Mesenchymal stem cell (in vitro differentiated cells and primary cell): Measurements from ENCODE around the gene ACKR3.

Source experiments
- DNase-seq: peaks from one replicate; pipeline ENCODE4 v3.0.0-alpha.2; 2013
- H2AFZ ChIP-seq: one replicate; pipeline ENCODE4 v1.6.1; 2013; ENCODE audit warnings: low read depth, mild to moderate bottlenecking, control low read depth, inconsistent platforms, low read length, moderate library complexity
- H2AK5ac ChIP-seq: 2 replicates; pipeline ENCODE4 v1.6.1; 2013; ENCODE audit warnings: low read length, moderate library complexity, mild to moderate bottlenecking, inconsistent platforms; ENCODE audit not compliant: severe bottlenecking
- H2BK120ac ChIP-seq: one replicate; pipeline ENCODE4 v1.6.1; 2013; ENCODE audit warnings: low read depth, mild to moderate bottlenecking, inconsistent platforms, low read length, moderate library complexity
- H2BK12ac ChIP-seq, 2 experiments: one replicate each; pipeline ENCODE4 v1.6.1; 2013; ENCODE audit warnings: inconsistent platforms in 2 of 2, low read length in 2 of 2, mild to moderate bottlenecking in 2 of 2, moderate library complexity in 2 of 2, control low read depth in 1 of 2
- H2BK15ac ChIP-seq: one replicate; pipeline ENCODE4 v1.6.1; 2013; ENCODE audit warnings: mild to moderate bottlenecking, low read depth, inconsistent platforms; ENCODE audit not compliant: poor library complexity, severe bottlenecking
- H2BK5ac ChIP-seq: 2 replicates; pipeline ENCODE4 v1.6.1; 2013; ENCODE audit warnings: low read depth, mild to moderate bottlenecking, low read length, control low read depth, inconsistent platforms; ENCODE audit not compliant: poor library complexity, severe bottlenecking
- H3K14ac ChIP-seq, 2 experiments: one replicate each; pipeline ENCODE4 v1.6.1; 2013; ENCODE audit warnings: inconsistent platforms in 2 of 2, low read length in 2 of 2, control low read depth in 1 of 2, mild to moderate bottlenecking in 1 of 2, moderate library complexity in 1 of 2
- H3K18ac ChIP-seq, 2 experiments: one replicate each; pipeline ENCODE4 v1.6.1; 2013; ENCODE audit warnings: inconsistent platforms in 2 of 2, low read length in 2 of 2, control low read depth in 1 of 2, low read depth in 1 of 2, mild to moderate bottlenecking in 1 of 2
- H3K23ac ChIP-seq, 2 experiments: one replicate each; pipeline ENCODE4 v1.6.1; 2013; ENCODE audit warnings: inconsistent platforms in 2 of 2, low read length in 2 of 2, mild to moderate bottlenecking in 2 of 2, moderate library complexity in 2 of 2, control low read depth in 1 of 2
- H3K27ac ChIP-seq: 2 replicates; pipeline ENCODE4 v1.5.1; 2013; ENCODE audit warnings: mild to moderate bottlenecking, moderate library complexity, low read length, control low read depth, inconsistent platforms; ENCODE audit not compliant: poor library complexity, severe bottlenecking
- H3K27me3 ChIP-seq, 2 experiments: 2 replicates each; pipeline versions ENCODE4 v1.6.1 to v1.7.0; 2013; ENCODE audit warnings: low read length in 2 of 2, mild to moderate bottlenecking in 2 of 2, moderate library complexity in 2 of 2, control low read depth in 1 of 2, inconsistent platforms in 1 of 2; ENCODE audit not compliant: control insufficient read depth in 1 of 2, insufficient read depth in 1 of 2
- H3K36me3 ChIP-seq, 2 experiments: 2 replicates each; pipeline versions ENCODE4 v1.6.1 to v1.7.0; 2013; ENCODE audit warnings: low read length in 2 of 2, control low read depth in 1 of 2, inconsistent platforms in 1 of 2, low read depth in 1 of 2, mild to moderate bottlenecking in 1 of 2; ENCODE audit not compliant: insufficient read depth in 2 of 2, control insufficient read depth in 1 of 2
- H3K4ac ChIP-seq, 2 experiments: one replicate each; pipeline ENCODE4 v1.6.1; 2013; ENCODE audit warnings: inconsistent platforms in 2 of 2, low read length in 2 of 2, mild to moderate bottlenecking in 2 of 2, moderate library complexity in 2 of 2, control low read depth in 1 of 2, low read depth in 1 of 2
- H3K4me1 ChIP-seq: 2 replicates; pipeline ENCODE4 v1.6.1; 2013; ENCODE audit warnings: low read depth, low read length, control low read depth; ENCODE audit not compliant: control insufficient read depth, insufficient read depth
- H3K4me2 ChIP-seq: 2 replicates; pipeline ENCODE4 v1.6.1; 2013; ENCODE audit warnings: low read length, mild to moderate bottlenecking, inconsistent platforms; ENCODE audit not compliant: poor library complexity, severe bottlenecking
- H3K4me3 ChIP-seq, 2 experiments: 2 replicates each; pipeline versions ENCODE4 v1.5.1 to v1.7.0; 2013; ENCODE audit warnings: low read length in 2 of 2, mild to moderate bottlenecking in 2 of 2, control low read depth in 1 of 2, low read depth in 1 of 2; ENCODE audit not compliant: insufficient read depth in 1 of 2
- H3K79me1 ChIP-seq: replicated peaks from 2 replicates; pipeline ENCODE4 v1.6.1; 2013; ENCODE audit warnings: mild to moderate bottlenecking, control low read depth, low read length, inconsistent platforms; ENCODE audit not compliant: poor library complexity, severe bottlenecking
- H3K9ac ChIP-seq: 2 replicates; pipeline ENCODE4 v1.7.0; 2013; ENCODE audit warnings: mild to moderate bottlenecking, low read length, moderate library complexity
- H3K9me3 ChIP-seq: 2 replicates; pipeline ENCODE4 v1.7.0; 2013; ENCODE audit warnings: mild to moderate bottlenecking, low read length; ENCODE audit not compliant: control insufficient read depth
- H4K8ac ChIP-seq: one replicate; pipeline ENCODE4 v1.6.1; 2013; ENCODE audit warnings: inconsistent platforms, mild to moderate bottlenecking, low read length, moderate library complexity
- H4K91ac ChIP-seq: one replicate; pipeline ENCODE4 v1.6.1; 2013; ENCODE audit warnings: mild to moderate bottlenecking, low read length, inconsistent platforms
- WGBS: methylation state at CpG from one replicate; pipeline ENCODE4 v1.1.7; 2013; ENCODE audit warnings: mixed read lengths; 5-methylcytosine and 5-hydroxymethylcytosine counted together

The ACKR3 gene

DNA sequence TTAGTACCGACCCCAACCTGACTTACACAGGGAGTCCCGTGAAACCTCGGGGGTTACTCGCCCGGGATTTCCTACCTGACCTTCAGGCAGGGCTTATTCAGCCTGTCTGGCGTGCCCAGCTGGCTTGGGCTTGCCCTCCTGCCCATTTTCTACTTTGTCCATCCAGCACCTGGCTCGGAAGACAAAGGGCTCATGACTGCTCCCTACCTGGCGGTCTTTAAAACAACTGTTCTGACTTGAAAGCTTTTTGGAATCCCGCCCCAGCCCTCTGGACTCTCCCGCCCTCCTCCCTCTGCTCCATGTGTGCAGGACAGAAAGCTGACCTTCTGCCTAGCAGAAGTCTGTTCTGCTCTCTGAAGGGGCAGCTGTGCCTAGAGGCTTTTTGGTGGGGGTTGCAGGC is 43.1 kb downstream of the ACKR3 start:
- no peak overlapping the region for H4K91ac ChIP-seq
- no peak overlapping the region for H2BK12ac ChIP-seq
- 84% methylated on average over 10 of the region's 10 CpGs for WGBS

DNA sequence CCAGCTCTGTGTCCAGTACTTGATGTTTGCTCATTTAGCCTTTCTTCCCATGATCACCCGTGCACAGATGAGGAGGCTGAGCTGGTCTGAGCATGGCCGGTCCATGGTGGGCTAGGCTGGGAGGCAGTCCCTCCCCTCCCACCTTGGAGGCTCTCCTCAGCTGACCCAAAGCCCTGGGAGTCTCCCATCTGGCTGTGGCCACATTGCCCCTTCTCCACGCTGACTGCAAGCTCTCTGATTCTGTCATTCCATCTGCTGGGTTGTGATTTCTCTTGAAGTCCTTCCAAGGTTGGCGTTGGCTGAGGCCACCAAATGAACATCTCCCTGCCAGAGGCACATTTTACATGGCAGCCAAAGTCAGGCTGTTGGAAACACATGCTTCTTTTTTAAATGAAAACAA is 44.0 kb downstream of the ACKR3 start:
- WGBS, result 93% methylated on average over 4 of the region's 4 CpGs
- no peaks in the 10 kb centered on the region for H3K36me3 ChIP-seq
- no peak overlapping the region for H3K14ac ChIP-seq
- H3K4me1 ChIP-seq, result peaks cover 2% of the 10 kb centered on the region
- H2BK12ac ChIP-seq, result no peak overlapping the region
- H2BK120ac ChIP-seq, result no peak overlapping the region
- H3K23ac ChIP-seq, result no peak overlapping the region
- no peak overlapping the region for H2AFZ ChIP-seq
- H2AK5ac ChIP-seq, result no peak overlapping the region
- no peak overlapping the region for H4K91ac ChIP-seq
- H3K18ac ChIP-seq, result no peak overlapping the region
- H3K9me3 ChIP-seq, result no peaks in the 10 kb centered on the region
- no peak overlapping the region for H2BK15ac ChIP-seq
- H3K4ac ChIP-seq, result no peak overlapping the region
- H3K79me1 ChIP-seq, result no peaks in the 10 kb centered on the region
- H4K8ac ChIP-seq, result no peak overlapping the region
- no peak overlapping the region for H3K27ac ChIP-seq
- H3K9ac ChIP-seq, result no peak overlapping the region
- no peak overlapping the region for H3K4me2 ChIP-seq
- DNase-seq, result no peak
- H3K4me3 ChIP-seq, result no peak overlapping the region
- peaks cover 20 to 38% of the 10 kb centered on the region in 2 experiments for H3K27me3 ChIP-seq
- no peak overlapping the region for H2BK5ac ChIP-seq

More for the DNA sequence above, 43.1 kb downstream of the ACKR3 start:
- Histone ChIP-seq H3K36me3 (no peaks in the 10 kb centered on the region), H2AK5ac (no peak overlapping the region), H3K27ac (no peak overlapping the region), H3K4me2 (no peak overlapping the region), H2BK120ac (no peak overlapping the region), H2BK15ac (no peak overlapping the region), H3K4ac (no peak overlapping the region), H3K4me3 (no peak overlapping the region), H2AFZ (no peak overlapping the region), H3K79me1 (no peaks in the 10 kb centered on the region), H3K18ac (no peak overlapping the region), H3K9me3 (no peaks in the 10 kb centered on the region), H2BK5ac (no peak overlapping the region), H3K23ac (no peak overlapping the region), H3K4me1 (peaks cover 4% of the 10 kb centered on the region), H3K9ac (no peak overlapping the region), H3K27me3 (peaks cover 14 to 30% of the 10 kb centered on the region in 2 experiments), H4K8ac (no peak overlapping the region), H3K14ac (no peak overlapping the region)
- no peak for DNase-seq

DNA sequence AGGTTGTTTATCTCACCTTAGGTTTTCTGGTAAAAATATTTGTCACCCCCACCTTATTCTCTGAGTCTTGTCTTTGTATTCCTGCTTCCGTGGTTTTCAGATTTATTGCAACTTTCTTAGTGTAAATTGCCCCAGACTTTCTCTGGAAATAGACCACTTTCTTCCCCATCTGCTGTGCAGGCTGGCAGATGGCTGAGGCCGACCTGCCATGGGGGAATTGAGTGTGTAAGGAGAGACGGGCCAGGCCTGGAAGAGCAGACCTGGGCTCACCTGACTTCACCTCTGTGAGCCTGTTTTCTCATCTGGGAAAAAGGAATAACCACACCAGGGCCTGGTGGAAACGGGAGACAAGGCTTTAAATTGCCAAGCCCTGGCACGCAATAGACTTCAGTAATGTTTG is 44.9 kb downstream of the ACKR3 start:
- H3K4me3 ChIP-seq, result no peak overlapping the region
- peaks cover 28 to 47% of the 10 kb centered on the region in 2 experiments for H3K27me3 ChIP-seq
- no peaks in the 10 kb centered on the region for H3K9me3 ChIP-seq
- no peak overlapping the region for H4K8ac ChIP-seq
- no peak overlapping the region for H2AFZ ChIP-seq
- no peaks in the 10 kb centered on the region for H3K36me3 ChIP-seq
- H2BK5ac ChIP-seq, result no peak overlapping the region
- H3K9ac ChIP-seq, result no peak overlapping the region
- WGBS, result 82% methylated on average over 5 of the region's 5 CpGs
- H4K91ac ChIP-seq, result no peak overlapping the region
- peaks cover 2% of the 10 kb centered on the region for H3K4me1 ChIP-seq
- H2BK15ac ChIP-seq, result no peak overlapping the region
- no peak overlapping the region for H3K18ac ChIP-seq
- no peak overlapping the region for H3K4me2 ChIP-seq
- no peak overlapping the region for H2AK5ac ChIP-seq
- DNase-seq, result no peak
- H2BK12ac ChIP-seq, result no peak overlapping the region
- no peak overlapping the region for H3K27ac ChIP-seq
- no peak overlapping the region for H3K14ac ChIP-seq
- no peak overlapping the region for H3K4ac ChIP-seq
- no peaks in the 10 kb centered on the region for H3K79me1 ChIP-seq
- H3K23ac ChIP-seq, result no peak overlapping the region
- H2BK120ac ChIP-seq, result no peak overlapping the region

DNA sequence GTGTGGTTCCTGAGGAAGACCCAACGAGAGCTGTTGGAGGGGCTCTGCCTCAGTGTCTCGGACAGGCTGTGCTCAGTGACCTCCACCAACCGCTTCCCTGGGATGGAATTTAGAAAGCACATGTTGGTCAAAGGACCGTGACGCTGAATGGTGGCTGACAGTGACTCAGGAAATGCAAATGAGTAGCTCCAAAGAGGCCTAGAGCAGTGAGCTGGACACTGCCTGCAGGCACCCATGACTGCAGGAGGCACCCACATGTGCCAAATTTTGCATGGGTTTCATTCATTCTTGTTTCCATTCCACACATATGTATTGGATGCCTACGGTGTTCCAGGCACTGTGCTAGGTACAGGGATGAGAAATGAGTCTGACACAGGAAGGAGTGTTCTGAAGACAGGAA is 46.4 kb downstream of the ACKR3 start:
- H4K91ac ChIP-seq, result no peak overlapping the region
- H3K4ac ChIP-seq, result no peak overlapping the region
- no peak overlapping the region for H3K4me3 ChIP-seq
- 91% methylated on average over 6 of the region's 6 CpGs for WGBS
- no peaks in the 10 kb centered on the region for H3K79me1 ChIP-seq
- H2AK5ac ChIP-seq, result no peak overlapping the region
- H2BK15ac ChIP-seq, result no peak overlapping the region
- no peak overlapping the region for H3K9ac ChIP-seq
- H4K8ac ChIP-seq, result no peak overlapping the region
- H3K14ac ChIP-seq, result no peak overlapping the region
- no peak overlapping the region for H3K4me2 ChIP-seq
- no peak overlapping the region for H2BK120ac ChIP-seq
- no peak overlapping the region for H2BK12ac ChIP-seq
- no peaks in the 10 kb centered on the region for H3K36me3 ChIP-seq
- H3K4me1 ChIP-seq, result peaks cover under 1% of the 10 kb centered on the region
- H3K9me3 ChIP-seq, result no peaks in the 10 kb centered on the region
- peaks cover 42 to 62% of the 10 kb centered on the region in 2 experiments for H3K27me3 ChIP-seq
- no peak overlapping the region for H2AFZ ChIP-seq
- no peak for DNase-seq
- no peak overlapping the region for H3K27ac ChIP-seq
- H2BK5ac ChIP-seq, result no peak overlapping the region
- H3K18ac ChIP-seq, result no peak overlapping the region
- H3K23ac ChIP-seq, result no peak overlapping the region
